Measurements from ENCODE around the gene COL8A2. TPM values are rescaled to one million over a fixed set of nuclear protein-coding genes. Genes with fewer than 3 reads are reported as not detected.

The COL8A2 gene
- total RNA-seq, 2 donors from 2014 or later: 1.3 to 1.6 TPM

DNA sequence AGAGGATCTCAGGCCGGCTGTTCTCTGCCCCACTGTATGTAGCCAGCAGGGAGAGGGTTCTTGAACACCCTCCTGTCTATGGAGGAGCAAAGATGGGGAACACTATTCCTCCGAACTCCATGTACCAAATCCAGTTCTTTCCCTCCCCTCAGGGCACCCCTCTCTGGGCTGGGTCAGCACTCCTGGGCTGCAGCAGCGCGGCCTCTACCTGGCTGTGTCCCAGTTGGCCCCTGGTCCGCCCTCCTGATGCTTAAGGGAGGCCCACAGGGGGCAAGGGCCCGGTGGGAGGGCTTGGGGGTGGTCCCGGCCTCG, 36.8 kb downstream of the COL8A2 start:
- 34 to 57% methylated on average over 3 to 6 of the region's 8 CpGs for WGBS, 2 donors
- intact Hi-C loops (cut with DNase I): no loop called here
- H3K27me3 ChIP-seq: no peaks in the 10 kb centered on the region
- H3K4me3 ChIP-seq: peak overlapping the region in 1 of 2 donors; percentile 99
- peak overlapping the region in 3 of 4 donors; percentile 74 to 88 (median 84) for H3K27ac ChIP-seq
- ATAC-seq: no peak
- no peak for DNase-seq
- H3K9me3 ChIP-seq: no peaks in the 10 kb centered on the region
- H3K36me3 ChIP-seq (replicated peaks in 1 of 2; ENCODE audit: insufficient read depth in 1 of 2, low read depth in 2 of 2): peaks cover 12 to 14% of the 10 kb centered on the region in 2 donors
- peaks cover 32% of the 10 kb centered on the region for H3K4me1 ChIP-seq
- TF ChIP-seq POLR2A (IDR thresholded peaks at IDR 0.05): no peak
- TF ChIP-seq, protein P1, sequence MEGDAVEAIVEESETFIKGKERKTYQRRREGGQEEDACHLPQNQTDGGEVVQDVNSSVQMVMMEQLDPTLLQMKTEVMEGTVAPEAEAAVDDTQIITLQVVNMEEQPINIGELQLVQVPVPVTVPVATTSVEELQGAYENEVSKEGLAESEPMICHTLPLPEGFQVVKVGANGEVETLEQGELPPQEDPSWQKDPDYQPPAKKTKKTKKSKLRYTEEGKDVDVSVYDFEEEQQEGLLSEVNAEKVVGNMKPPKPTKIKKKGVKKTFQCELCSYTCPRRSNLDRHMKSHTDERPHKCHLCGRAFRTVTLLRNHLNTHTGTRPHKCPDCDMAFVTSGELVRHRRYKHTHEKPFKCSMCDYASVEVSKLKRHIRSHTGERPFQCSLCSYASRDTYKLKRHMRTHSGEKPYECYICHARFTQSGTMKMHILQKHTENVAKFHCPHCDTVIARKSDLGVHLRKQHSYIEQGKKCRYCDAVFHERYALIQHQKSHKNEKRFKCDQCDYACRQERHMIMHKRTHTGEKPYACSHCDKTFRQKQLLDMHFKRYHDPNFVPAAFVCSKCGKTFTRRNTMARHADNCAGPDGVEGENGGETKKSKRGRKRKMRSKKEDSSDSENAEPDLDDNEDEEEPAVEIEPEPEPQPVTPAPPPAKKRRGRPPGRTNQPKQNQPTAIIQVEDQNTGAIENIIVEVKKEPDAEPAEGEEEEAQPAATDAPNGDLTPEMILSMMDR (IDR thresholded peaks at IDR 0.05): no peak

DNA sequence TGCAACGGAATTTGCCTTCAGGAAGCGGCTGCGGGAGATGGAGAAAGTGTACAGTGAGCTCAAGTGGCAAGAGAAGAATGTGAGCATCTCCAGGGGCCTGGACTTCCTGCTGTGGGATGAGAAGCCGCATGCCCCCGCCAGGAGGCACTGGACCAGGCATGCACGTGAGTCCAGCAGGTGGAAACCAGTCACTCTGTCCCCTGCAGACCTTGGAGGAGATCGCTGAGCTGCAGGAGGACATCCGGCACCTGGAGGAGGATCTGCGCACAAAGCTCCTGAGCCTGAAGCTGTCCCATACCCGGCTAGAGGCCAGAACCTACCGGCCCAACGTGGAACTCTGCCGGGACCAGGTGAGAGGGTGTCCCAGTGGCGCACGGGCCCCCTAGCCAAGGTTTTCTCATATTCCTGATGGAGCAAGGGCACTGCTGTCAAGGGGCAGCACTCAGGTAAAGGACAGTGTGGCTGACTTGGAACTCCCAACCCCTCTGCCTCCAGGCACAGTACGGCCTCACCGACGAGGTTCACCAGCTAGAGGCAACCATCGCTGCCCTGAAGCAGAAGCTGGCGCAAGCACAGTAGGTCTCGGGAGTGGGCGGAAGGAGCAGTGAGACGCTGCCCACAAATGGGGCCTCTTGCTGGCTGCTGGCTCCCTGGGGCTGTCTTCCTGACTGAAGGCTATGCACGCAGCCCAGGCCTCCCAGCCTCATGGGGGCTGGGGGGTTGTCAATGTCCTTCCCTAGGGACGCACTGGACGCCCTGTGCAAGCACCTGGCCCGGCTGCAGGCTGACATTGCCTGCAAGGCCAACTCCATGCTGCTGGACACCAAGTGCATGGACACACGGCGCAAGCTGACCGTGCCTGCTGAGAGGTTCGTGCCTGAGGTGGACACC, 37.5 kb downstream of the COL8A2 start:
- H3K9me3 ChIP-seq: no peaks in the 10 kb centered on the region
- intact Hi-C loops (cut with DNase I): no loop called here
- no peaks in the 10 kb centered on the region for H3K27me3 ChIP-seq
- WGBS, 2 donors: 84 to 86% methylated on average over 7 to 31 of the region's 31 CpGs
- no peak overlapping the region for H3K4me3 ChIP-seq
- H3K4me1 ChIP-seq: peaks cover 32% of the 10 kb centered on the region
- no peak for TF ChIP-seq POLR2A (IDR thresholded peaks at IDR 0.05)
- TF ChIP-seq, protein P1 (IDR thresholded peaks at IDR 0.05): no peak
- peaks cover 6% of the 10 kb centered on the region in 2 donors for H3K36me3 ChIP-seq (replicated peaks in 1 of 2; ENCODE audit: insufficient read depth in 1 of 2, low read depth in 2 of 2)
- ATAC-seq (no peak), DNase-seq (no peak)
- H3K27ac ChIP-seq: no peak overlapping the region

DNA sequence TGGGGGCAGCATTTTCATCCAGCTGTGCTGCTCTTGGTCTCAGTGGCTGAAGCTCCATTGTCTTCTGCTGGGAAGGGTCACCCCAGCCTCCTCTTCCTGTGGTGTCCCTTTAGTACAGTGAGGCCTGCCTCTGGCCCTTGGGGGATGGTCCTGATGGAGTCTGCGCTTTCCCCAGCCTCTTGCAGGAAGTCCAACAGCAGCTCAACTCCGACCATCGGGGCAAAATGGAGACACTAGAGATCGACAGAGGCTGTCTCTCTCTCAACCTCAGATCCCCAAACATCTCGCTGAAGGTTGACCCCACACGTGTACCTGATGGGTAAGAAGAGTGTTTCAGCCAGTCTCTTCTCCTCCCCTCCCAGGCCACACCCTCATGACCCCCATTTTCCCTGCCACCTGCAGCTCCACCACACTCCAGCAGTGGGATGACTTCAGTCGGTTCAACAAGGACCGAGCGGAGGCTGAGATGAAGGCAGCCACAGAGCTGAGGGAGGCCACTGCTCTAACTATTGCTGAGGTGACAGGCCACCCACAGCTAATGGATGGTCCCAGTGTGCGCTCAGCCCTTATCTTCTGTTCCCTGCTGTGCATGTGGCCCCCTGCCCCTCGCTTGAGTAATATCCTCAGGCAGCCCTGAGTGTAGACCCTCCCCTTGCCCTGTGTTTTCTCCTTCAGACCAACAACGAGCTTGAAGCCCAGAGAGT, 38.3 kb downstream of the COL8A2 start:
- H3K4me1 ChIP-seq: peaks cover 32% of the 10 kb centered on the region
- DNase-seq (no peak), ATAC-seq (no peak)
- peaks cover 0 to 3% of the 10 kb centered on the region in 2 donors for H3K36me3 ChIP-seq (replicated peaks in 1 of 2; ENCODE audit: insufficient read depth in 1 of 2, low read depth in 2 of 2)
- TF ChIP-seq POLR2A (IDR thresholded peaks at IDR 0.05): no peak
- no peaks in the 10 kb centered on the region for H3K27me3 ChIP-seq
- WGBS, 2 donors: 78 to 86% methylated on average over 6 to 12 of the region's 12 CpGs
- intact Hi-C loops (cut with DNase I): no loop called here
- no peak overlapping the region for H3K4me3 ChIP-seq
- H3K9me3 ChIP-seq: no peaks in the 10 kb centered on the region
- H3K27ac ChIP-seq: no peak overlapping the region

DNA sequence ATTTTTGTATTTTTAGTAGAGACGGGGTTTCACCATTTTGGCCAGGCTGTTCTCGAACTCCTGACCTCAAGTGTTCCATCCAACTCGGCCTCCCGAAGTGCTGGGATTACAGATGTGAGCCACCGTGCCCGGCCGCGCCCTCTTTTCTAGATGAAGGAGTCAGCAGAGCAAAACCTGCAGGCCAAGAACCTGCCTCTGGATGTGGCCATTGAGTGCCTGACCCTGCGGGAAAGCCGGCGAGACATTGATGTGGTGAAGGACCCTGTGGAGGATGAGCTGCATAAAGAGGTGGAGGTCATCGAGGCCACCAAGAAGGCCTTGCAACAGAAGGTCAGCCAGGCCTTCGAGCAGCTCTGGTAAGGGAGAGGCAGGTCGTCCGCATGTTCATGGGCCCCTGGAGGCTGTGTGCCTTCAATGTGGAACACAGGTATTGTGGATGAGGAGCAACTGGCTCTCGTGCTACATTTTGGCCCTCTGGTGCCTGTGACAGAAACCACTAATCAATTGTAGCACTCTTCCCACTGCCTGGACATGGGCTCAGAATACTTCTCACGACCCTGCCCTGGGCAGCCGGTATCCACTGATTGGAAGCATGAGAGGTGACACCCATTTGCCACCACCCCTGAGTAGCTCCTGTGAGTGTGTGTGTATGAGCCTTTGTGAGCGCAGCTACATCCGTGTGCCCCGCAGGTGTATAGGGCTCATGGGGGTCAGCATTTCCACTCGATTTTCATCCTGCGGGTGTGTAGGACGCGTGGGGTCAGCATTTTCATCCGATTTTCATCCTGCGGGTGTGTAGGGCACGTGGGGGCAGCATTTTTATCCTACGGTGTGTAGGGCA, 39.1 kb downstream of the COL8A2 start:
- DNase-seq: no peak
- TF ChIP-seq POLR2A (IDR thresholded peaks at IDR 0.05): no peak
- TF ChIP-seq, protein P1 (IDR thresholded peaks at IDR 0.05): no peak
- intact Hi-C loops (cut with DNase I): no loop called here

DNA sequence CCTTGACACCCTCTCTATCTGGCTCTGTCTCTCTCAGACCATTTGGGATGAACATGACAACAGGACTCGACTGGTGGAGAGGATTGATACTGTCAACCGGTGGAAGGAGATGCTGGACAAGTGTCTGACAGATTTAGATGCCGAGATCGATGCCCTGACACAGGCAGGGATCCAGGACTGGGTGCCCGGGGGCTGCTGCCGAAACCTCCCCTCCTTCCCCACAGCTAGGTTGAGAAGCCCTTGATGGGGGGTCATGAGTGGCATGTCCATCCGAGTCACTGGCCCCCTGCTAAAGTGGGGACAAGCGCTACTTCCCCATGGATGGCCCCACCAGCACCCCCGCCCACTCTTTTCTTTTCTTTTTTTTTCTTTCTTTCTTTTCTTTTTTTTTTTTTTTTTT, 39.9 kb downstream of the COL8A2 start:
- no peak for ATAC-seq
- H3K4me1 ChIP-seq: peaks cover 30% of the 10 kb centered on the region
- peak overlapping the region; percentile 30 to 76 (median 69) for H3K27ac ChIP-seq
- H3K27me3 ChIP-seq: no peaks in the 10 kb centered on the region
- no peak overlapping the region for H3K4me3 ChIP-seq
- intact Hi-C loops (cut with DNase I): no loop called here
- whole genome bisulfite sequencing, 2 donors: 77 to 80% methylated on average over 7 to 8 of the region's 9 CpGs
- H3K36me3 ChIP-seq (replicated peaks in 1 of 2; ENCODE audit: insufficient read depth in 1 of 2, low read depth in 2 of 2): no peaks in the 10 kb centered on the region
- no peaks in the 10 kb centered on the region for H3K9me3 ChIP-seq
- TF ChIP-seq, protein P1 (IDR thresholded peaks at IDR 0.05): no peak
- no peak for DNase-seq

More for the DNA sequence above, 39.1 kb downstream of the COL8A2 start:
- Histone ChIP-seq H3K36me3 (replicated peaks in 1 of 2; ENCODE audit: insufficient read depth in 1 of 2, low read depth in 2 of 2) (peaks cover 0 to under 1% of the 10 kb centered on the region in 2 donors), H3K27ac (no peak overlapping the region), H3K9me3 (no peaks in the 10 kb centered on the region), H3K27me3 (no peaks in the 10 kb centered on the region), H3K4me3 (no peak overlapping the region), H3K4me1 (peaks cover 32% of the 10 kb centered on the region)
- 85 to 88% methylated on average over 19 to 27 of the region's 29 CpGs for WGBS, 2 donors
- no peak for ATAC-seq

Measured in body of pancreas (tissue), 4 donors.